ENCODE data around the gene TNNI3.
A peak's percentile ranks its signal among the peaks of the same experiment; 100 is the strongest.
"Not testable (repeated sequence)": the region's sequence is repeated elsewhere in the genome, so short reads cannot be mapped to it uniquely, and the experiment has no call there.

The TNNI3 gene

DNA sequence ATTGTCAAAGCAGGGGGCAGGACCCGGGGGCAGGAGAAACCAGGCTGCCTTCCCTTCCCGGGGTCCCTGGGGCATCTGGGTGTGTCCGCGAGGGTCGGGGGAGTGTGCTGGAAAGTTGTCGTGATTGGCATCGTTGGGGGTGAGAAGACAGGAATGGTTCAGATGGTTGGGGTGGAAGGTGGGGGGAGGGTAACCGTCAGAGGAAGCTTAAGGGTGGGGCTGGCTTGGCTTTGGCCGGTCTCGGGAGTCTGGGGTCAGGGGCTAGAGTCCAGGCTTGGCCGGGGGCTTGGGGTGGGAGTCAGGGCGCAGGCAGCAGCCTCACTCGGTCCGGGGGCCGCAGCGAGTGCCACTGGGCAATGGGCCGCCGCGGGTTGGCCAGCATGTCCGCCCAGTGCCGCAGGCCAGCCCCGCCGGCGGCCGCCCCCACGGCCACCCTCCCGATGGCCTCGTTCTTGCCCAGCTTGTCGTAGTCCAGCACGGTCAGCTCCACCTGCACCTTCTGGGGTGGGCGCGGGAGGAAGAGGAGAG lies 15.7 kb upstream of the TNNI3 start:
- DNase-seq (ENCODE audit: low read depth in 1 of 2, low spot score in 1 of 2), result no peak

DNA sequence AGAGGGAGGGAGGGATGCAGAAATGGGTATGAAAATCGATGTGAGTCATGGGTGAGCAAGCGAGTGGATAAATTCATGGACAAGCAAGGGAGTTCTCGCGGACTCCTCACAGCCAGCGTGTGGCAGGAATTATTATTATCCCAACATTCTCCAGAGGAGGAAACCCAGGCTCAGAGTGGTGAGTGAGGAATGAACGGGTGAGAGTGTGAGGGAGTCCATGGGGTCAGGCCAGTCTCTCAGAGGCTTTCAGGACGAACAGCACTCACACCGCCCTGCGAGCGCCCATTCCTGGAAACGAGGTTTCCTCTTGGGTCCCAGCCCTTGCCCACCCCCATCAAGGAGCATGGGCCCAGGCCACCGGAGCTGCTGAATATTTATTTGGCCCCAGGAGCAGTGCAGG lies 15.2 kb upstream of the TNNI3 start:
- DNase-seq (ENCODE audit: low read depth in 1 of 2, low spot score in 1 of 2), result no peak

DNA sequence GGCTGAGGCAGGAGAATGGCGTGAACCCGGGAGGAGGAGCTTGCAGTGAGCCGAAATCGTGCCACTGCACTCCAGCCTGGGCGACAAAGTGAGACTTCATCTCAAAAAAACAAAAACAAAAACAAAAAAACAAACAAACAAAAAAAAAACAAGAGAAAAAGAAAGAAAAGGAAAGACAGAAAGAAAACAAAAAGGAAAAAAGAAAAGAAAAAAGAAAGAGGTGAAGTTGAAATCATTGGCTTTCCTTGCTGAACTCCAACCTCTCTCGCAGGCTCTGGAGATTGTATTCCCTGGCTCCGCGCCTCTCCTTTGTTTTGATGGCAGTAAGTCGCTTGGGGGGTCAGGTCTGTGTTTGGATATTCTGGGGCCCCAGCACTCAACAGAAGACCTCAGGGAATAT lies 14.8 kb upstream of the TNNI3 start:
- DNase-seq (ENCODE audit: low read depth in 1 of 2, low spot score in 1 of 2), result not testable (repeated sequence)

DNA sequence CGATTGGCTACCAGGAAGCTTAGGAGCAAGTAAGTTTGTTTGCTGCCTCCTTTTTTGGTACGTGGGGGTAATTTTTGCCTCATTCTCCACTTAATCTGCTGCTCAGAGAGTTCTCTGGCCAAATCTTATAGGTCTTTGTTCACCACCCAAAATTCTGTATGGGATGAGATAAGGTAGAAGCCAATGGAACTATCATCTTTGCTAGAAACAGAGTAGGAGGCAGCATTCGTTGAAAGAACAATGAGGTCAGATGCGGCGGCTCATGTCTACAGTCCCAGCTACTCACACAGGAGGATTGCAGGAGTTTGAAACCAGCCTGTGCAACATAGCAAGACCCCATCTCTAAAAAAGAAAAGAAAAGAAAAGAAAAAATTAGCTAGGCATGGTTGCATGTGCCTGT lies 13.9 kb upstream of the TNNI3 start:
- DNase-seq (ENCODE audit: low read depth in 1 of 2, low spot score in 1 of 2), result no peak

DNA sequence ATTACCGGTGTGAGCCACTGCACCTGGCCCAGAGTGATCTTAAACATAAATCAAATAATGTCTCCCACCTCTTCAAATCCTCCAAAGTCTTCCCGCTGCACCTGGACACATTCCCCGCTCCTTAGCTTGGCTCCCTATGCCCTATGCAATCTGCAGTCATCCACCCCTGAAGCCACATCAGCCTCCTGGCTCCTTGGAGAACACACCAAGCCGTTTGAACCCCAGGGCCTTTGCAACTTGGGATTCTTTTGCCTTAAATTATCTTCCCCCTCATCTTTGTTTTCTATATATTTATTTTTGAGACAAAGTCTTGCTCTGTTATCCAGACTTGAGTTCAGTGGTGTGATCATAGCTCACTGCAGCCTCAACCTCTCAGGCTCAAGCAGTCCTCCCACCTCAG lies 11.6 kb upstream of the TNNI3 start:
- DNase-seq (ENCODE audit: low read depth in 1 of 2, low spot score in 1 of 2), result no peak

DNA sequence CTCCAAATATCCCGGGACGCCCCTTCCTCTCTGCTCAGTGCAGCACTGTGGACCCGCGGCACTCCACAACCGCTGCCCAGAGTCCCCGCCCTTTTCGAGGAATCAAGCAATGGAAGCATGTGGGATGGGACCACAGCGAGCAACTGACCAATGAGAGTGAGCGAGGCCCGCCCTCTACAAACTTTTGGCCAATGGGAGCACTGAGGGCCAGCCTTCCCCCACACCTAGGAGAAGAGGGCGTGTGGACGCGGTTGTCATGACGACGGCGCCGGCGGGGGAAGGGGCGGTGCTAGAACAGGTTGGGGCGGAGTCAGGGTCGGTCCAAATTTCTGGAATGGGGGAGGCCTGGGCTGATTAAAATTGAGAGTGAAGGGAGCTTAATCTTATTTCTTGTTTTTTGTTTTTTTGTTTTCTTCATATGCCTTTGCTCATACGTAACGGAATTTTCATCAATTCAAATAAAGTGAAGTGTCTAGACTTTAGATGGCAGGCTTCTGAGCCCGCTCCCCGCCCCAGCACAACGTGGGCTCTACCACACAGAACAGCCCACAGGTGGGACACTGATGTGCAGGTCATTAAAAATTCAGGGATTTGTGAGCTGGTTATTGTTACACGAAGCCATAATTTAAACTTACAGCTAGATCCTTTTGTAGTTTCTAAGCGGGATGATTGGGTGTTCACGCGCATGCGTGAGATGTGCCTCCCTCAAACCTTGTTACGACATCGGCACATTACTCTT lies 9.2 kb upstream of the TNNI3 start, which contains the start of gene DNAAF3:
DNAAF3 (minus strand) TSS at position 84 of the 739 bp plus-strand sequence. CDS start 200 bp downstream, outside the sequence.
- DNase-seq (ENCODE audit: low read depth in 1 of 2, low spot score in 1 of 2), result peak in 1 of 2 donors; percentile 72

DNA sequence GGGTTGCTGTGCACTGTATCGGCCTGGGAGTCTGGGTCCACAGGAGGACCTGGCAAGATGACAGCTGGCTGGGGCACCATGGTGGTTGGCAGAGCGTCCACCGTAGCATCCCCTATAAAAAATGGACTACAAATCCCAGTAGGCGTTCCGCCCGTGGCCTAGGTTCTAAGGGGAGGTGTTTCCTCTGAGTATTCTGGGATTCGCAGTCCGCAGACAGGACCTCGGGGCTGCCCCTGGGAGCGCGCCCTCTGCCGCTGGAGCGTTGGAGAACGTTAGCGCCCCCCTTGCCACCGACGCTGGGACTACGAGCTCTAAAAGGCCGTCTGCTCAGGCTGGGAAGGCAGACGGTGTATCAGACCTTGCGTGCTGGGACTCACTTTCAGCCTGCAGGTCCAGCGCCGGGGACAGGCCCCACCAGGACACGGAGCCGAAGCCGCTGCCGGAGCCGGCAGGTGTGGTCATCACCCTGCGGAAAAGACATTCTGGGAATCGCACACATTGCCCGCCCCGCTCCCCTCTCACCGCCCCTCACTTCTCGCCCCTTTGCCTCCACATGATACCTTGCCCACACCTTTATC lies 8.5 kb upstream of the TNNI3 start:
- DNase-seq (ENCODE audit: low read depth in 1 of 2, low spot score in 1 of 2), result peak in 1 of 2 donors; percentile 33

DNA sequence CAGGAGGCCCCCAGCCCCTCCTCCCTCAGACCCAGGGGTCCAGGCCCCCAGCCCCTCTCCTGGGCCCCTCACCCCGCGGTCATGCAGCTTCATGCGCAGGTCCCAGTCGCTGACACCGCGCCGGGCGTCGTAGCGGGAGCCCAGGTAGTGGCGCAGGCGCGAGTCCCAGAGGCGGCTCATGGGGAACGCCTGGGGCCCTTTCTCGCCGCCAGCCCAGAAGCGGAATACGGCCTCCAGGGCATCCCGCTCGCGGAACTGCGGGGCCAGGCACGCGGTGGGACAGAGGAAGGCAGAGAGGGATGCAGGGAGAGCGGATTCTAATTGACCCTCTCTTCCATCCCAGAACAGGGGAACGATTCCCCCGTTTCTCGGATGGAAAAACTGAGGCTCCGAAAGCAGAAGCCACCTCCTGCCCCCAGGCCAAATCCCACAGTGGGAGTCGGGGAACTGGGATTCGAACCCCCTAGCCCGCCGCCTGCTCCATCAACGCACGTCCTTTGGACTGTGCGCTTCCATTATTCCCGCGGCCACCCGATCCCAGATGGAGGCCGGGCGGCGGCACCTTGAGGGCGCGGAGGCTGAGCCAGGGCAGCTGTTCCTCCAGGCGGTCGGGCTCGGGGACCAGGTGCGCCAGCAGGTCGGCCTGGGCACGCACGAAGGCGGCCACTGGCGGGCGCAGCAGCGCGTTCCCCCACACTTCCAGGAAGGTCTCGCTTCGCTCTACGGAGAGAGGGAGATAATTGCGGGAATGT lies 4.2 kb upstream of the TNNI3 start:
- DNase-seq (ENCODE audit: low read depth in 1 of 2, low spot score in 1 of 2), result no peak

DNA sequence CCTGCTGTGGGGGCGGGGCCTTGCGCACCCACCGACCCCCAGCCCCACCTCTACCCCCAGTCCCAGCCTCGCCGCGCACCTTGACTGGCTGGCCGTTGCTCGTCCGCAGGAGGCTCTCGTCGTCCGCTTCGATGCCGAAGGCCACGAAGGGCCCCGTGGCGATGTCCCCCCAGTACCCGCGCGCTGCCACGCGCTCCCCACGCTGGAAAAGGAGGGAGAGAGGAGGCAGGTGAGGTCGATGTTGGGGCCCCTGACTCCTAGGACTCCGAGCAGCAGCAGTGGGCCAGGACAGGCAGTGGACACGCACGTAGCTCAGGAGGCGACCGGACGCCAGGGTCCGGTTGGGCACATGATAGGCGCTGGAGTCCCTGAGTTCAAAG lies 3.4 kb upstream of the TNNI3 start:
- no peak for DNase-seq (ENCODE audit: low read depth in 1 of 2, low spot score in 1 of 2)

DNA sequence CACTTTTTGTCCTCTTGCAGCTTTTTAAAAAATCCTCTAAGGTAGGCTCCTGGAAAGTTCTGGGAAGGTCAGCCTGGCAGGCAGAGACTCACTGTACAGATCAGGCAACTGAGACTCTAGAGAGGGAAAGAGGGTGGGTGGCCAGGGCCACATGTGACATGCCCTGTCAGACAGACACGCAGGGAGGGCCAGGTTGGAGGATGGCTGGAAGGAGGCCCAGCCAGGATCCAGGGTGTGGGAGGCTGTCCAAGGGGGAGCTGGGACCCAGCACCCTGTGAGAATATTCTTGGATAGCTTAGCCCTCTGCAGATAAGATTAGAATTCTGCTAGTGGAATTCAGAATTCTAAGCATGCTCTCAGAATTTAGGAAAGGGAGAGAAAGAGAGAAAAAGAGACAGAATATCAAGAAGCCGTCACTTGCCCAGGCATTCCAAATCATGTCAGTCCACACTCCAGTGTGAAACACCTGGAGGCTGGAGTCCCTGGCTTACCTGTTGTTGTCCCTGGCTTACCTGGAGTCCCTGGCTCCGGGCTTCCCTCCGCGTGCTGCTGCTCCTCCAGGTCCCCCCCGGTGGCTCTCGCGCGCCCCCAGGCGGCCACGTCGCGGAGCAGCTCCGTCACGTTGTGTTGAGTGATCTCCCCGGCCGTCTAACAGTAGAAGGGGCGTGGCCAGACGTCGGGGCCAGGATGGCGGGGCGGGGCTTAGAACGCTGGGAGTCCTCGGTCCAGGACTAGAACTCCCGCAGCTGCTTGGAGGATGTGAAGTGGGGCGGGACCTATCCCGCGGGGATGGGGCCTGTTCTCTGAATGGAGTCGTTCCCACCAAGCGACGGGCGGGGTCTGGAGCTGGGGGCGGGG lies 2.8 kb upstream of the TNNI3 start:
- peak; percentile 71 to 83 for DNase-seq (ENCODE audit: low read depth in 1 of 2, low spot score in 1 of 2)

DNA sequence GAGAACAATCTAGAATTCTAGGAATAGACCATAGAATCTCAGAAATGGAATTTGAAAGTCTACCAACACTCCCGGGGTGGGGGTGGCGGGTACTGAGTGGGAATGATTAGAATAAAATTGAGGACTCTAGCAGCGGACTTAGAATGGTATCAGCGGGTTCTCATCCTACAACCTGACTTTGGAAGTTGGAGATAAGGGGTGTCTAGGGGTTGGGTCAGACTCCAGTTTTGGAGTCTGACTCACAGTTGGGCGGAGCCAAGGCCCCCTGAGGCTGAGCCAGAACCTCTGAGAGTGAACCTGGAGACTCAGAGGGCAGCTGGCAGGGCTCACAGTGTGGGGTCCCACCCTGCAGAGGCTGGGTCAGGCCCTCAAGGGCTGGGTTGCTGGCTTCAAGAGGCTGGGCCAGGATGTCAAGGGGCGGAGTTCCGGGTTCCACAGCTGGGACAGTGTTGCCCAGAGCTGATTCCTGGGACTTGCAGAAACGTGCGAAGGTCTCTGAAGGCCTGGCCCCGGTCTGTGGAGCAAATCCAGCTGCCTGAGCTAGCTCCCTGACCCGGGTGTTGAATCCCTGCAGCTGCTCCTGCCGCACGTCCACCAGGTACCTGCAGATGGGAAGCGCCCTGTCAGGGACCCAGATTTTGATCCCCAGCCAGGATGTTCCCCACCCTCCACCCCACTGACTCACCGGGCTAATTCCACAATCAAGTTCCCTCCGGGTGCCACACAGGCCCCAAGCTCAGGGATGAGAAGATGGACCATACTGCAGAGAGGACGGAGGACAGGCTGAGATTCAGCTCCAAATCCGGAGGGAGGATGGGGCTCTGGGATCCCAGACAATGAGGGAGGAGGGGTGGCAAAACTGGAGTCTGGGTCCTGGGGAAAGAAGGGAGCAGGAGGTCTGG lies 1.6 kb upstream of the TNNI3 start:
- DNase-seq (ENCODE audit: low read depth in 1 of 2, low spot score in 1 of 2), result no peak

DNA sequence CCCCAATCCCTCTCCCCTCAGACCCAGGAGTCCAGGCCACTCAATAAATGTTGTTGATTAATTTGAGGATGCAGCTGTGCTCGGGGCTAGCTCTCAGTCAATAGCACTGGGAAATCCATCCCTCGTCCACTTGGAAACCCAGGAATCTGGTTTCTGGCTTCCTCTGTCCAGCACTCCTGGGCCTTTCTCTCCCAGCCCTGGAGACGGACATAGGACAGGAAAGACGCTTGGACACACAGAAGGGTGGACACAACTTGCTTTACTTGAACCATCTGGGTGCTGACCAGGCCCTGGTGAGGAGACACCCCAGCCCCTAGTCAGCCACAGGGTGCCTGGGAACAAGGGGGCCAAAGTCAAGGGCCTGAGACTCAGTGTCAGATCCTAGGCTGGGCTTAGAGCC lies 891 bp upstream of the TNNI3 start:
- DNase-seq (ENCODE audit: low read depth in 1 of 2, low spot score in 1 of 2), result no peak

DNA sequence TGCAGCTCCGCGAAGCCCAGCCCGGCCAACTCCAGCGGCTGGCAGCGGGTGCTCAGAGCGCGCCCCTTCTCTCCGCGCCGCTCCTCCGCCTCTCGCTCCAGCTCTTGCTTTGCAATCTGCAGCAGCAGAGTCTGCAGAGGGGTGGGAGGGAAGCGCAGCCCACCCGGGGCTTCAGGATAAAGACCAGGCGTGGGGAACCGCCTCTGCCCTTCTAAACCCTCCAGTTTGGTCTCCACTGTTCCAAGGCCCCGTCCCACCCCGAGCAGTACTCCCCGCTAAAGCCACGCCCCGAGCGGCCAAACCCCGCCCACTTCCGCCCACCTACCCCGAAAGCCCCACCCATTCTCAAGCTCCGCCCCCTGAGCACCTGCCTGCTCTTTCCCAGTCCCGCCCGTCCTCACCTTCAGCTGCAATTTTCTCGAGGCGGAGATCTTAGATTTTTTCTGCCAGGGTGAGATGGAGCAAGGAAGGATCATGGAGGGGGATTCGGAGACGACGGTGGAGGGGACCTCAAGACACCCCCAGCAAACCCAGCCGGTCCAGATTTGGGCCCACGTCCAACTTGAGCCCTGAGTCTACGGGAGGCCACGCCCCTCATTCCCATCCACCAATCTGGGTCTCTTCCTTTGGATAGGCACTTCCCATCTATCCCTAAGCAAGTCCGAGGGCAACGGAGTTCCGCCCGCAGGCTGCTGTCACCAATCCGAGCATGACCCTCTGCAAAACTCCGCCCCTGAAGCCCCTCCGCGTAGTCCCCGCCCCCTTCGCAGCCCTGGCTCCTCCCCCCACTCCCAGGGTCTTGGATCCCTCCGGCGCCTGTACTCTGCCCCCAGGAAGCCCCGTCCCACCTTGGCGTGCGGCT lies 1.1 kb downstream of the TNNI3 start:
- DNase-seq (ENCODE audit: low read depth in 1 of 2, low spot score in 1 of 2), result no peak

DNA sequence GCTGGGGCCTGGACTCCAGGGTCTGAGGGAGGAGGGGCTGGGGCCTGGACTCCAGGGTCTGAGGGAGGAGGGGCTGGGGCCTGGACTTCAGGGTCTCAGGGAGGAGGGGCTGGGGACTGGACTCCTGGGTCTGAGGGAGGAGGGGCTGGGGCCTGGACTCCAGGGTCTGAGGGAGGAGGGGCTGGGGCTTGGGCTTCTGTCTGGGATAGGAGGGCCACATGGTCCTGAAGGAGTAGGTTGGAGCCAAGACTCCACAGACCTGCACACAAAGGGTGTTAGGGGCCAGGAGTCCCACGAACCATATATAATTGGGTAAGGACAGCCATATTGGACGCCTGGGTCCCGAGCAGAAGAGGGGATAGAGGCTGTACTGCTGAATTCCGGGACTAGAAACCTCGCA lies 1.7 kb downstream of the TNNI3 start:
- not testable (repeated sequence) for DNase-seq (ENCODE audit: low read depth in 1 of 2, low spot score in 1 of 2)

DNA sequence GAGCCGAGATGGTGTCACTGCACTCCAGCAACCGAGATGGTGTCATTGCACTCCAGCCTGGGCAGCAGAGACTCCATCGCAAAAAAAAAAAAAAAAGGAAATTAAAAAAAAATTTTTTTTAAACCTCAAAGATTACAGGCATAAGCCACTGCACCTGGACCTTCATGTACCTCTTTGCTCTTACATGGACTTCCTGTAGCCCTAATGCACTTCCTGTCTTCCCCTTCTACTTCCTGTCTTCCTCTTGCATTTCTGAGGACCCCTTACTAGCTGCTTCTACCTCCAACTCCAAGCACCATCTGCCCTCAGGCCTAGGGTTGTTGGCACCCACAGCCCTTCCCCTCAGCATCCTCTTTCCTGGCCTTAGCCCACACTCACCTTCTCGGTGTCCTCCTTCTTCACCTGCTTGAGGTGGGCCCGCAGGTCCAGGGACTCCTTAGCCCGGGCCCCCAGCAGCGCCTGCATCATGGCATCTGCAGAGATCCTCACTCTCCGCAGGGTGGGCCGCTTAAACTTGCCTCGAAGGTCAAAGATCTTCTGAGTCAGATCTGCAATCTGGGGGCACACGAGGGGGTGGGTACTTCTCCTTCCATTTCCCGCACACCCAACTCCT lies 3.8 kb downstream of the TNNI3 start:
- no peak for DNase-seq (ENCODE audit: low read depth in 1 of 2, low spot score in 1 of 2)

DNA sequence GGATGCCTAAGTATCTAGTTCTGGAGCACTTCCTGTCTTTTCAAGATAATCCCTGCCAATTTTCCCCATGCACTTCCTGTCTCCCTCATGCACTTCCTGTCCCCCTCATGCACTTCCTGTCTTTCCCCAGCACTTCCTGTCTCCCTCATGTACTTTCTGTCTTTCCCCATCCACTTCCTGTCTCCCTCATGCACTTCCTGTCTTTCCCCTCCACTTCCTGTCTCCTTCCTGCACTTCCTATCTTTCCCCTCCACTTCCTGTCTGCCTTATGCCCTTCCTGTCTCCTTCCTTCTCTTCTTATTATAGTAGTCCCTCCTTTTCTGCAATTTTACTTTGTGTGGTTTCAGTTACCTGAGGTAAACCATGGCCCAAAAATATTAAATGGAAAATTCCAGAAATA lies 5.5 kb downstream of the TNNI3 start:
- peak in 1 of 2 donors; percentile 13 for DNase-seq (ENCODE audit: low read depth in 1 of 2, low spot score in 1 of 2)

DNA sequence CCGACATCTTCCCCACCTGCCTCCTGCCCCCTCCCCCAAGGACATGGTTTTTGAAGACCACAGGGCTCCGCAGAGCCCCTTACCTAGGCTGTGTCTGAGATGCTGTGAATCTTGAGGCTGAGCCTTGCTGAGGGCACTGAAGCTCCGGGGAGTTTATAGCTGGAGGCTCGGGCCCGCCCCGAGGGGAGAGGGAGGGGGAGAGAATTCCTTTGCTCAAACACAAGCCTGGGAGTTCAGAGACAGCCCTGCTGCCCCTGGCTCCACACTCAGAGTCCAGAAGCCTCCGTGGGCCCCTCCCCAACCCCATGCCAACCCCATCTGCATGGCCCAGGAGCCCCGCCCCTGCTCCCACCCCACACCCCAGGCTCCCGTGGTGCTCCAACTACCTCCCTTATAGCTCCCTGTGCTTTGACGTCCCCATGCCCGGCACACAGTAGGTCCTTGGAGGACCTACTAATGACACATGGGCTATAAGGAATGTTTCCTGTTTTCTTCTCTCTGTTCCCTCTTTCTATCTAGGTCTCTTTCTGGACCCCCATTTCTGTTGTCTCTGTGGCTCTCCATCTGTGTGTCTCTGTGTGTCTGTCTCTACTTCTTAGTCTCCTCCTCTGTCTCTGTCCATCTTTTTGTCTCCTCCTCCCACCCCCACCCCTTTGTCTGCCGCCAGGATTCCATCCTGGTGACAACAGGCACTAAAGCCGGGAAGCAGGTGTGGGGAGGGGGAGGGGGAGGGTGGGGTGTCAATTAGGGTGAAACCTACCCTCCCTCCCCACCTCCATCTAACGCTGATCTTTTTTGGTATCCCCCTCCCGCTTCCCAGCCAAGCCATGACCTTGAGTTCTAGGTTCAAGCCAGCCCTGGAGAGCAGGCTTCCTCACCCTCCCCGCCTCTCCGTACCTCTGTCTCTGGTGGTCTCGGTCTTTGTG lies 8.2 kb downstream of the TNNI3 start, which contains the start of gene TNNT1:
TNNT1 (minus strand) TSS at position 129 of the 926 bp plus-strand sequence. CDS start 2,049 bp downstream, outside the sequence.
- DNase-seq (ENCODE audit: low read depth in 1 of 2, low spot score in 1 of 2), result no peak
